Lower leg skin (tissue), 3 donors: ENCODE results near the gene MRPL16.

ENCODE experiments used
- POLR2A ChIP-seq, 2 donors: fragments of 450-650 bp; IDR thresholded peaks; one replicate each; pipeline ENCODE4 v1.6.1; 2016 to 2017; ENCODE audit warnings: antibody characterized with exemption in 2 of 2, mild to moderate bottlenecking in 1 of 2, moderate library complexity in 1 of 2
- TF ChIP-seq, protein P1 (sequence below), 3 donors: fragments of 450-650 bp; IDR thresholded peaks; one replicate each; pipeline ENCODE4 v1.5.1; 2016; ENCODE audit warnings: antibody characterized with exemption in 3 of 3, mild to moderate bottlenecking in 3 of 3, moderate library complexity in 2 of 3

DNA sequence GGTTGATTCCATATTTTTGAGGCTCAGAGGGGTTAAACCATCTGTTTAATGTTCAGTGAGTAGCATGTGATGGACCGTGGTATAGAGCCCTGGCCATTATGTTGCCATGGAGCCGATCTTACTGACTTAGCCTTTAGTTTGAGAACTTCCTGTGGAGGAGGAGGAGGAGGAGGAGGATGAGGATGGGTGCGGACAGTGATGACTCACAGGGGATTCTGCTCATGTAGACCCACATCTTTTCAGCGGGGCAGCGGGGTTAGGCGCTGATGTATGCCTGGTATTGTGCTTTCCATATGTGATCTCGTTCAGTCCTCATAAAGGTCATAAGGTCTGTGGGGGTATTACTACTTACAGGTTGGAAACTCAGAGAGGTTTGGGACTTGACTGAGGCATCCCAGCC lies 41.5 kb downstream of the MRPL16 start:
- TF ChIP-seq, protein P1, sequence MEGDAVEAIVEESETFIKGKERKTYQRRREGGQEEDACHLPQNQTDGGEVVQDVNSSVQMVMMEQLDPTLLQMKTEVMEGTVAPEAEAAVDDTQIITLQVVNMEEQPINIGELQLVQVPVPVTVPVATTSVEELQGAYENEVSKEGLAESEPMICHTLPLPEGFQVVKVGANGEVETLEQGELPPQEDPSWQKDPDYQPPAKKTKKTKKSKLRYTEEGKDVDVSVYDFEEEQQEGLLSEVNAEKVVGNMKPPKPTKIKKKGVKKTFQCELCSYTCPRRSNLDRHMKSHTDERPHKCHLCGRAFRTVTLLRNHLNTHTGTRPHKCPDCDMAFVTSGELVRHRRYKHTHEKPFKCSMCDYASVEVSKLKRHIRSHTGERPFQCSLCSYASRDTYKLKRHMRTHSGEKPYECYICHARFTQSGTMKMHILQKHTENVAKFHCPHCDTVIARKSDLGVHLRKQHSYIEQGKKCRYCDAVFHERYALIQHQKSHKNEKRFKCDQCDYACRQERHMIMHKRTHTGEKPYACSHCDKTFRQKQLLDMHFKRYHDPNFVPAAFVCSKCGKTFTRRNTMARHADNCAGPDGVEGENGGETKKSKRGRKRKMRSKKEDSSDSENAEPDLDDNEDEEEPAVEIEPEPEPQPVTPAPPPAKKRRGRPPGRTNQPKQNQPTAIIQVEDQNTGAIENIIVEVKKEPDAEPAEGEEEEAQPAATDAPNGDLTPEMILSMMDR (IDR thresholded peaks at IDR 0.05), result no peak
- no peak for TF ChIP-seq POLR2A (IDR thresholded peaks at IDR 0.05)
